C4-2B (cell line): ENCODE measurements around the gene DNAJC27.
A peak's percentile ranks its signal among the peaks of the same experiment; 100 is the strongest.

Source experiments
- ZFX ChIP-seq: fragments of 450-650 bp; IDR thresholded peaks from 2 replicates; pipeline ENCODE4 v1.6.1; 2017
- TF ChIP-seq, protein P1 (sequence below): fragments of 450-650 bp; conservative IDR thresholded peaks from 2 replicates; pipeline ENCODE4 v1.5.1; 2017; ENCODE audit warnings: mild to moderate bottlenecking

DNA sequence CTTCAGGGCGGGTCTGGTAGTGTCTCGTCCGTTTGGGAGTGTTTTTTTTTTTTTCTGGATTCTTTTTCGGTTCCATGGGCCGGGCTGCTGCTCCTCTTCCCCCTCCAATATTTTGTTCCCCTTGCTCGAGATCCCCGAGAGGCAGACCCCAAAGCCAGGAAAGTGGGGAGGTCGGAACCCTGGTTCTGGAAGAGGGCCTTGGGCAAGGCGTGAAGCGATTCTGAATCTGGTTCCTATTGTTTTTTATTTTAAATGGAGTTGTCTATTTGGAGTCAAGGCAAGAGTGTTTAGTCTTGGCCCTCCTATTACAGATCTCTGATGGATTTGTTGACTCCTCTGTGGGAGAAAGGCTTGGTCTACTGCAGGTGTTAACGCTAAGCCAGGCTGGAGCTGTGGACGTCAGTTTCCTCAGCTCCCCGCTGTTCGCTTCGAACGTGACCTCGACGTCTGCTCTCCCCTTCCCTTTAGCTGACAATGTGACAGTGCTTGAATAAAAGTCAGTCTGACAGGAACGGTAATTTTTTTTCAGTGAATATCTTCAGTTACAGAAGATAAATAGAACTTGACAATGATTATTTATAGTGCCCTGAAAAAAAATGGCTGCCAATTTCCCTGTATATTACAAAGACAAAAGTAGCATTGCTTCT, 683 bp upstream of the DNAJC27 start:
- TF ChIP-seq, protein P1, sequence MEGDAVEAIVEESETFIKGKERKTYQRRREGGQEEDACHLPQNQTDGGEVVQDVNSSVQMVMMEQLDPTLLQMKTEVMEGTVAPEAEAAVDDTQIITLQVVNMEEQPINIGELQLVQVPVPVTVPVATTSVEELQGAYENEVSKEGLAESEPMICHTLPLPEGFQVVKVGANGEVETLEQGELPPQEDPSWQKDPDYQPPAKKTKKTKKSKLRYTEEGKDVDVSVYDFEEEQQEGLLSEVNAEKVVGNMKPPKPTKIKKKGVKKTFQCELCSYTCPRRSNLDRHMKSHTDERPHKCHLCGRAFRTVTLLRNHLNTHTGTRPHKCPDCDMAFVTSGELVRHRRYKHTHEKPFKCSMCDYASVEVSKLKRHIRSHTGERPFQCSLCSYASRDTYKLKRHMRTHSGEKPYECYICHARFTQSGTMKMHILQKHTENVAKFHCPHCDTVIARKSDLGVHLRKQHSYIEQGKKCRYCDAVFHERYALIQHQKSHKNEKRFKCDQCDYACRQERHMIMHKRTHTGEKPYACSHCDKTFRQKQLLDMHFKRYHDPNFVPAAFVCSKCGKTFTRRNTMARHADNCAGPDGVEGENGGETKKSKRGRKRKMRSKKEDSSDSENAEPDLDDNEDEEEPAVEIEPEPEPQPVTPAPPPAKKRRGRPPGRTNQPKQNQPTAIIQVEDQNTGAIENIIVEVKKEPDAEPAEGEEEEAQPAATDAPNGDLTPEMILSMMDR = no peak
- TF ChIP-seq ZFX = peak; percentile 32; the same call in 1 of the 2 replicates
